Keratinocyte (primary cell): ENCODE measurements around the gene SKA1. TPM values are rescaled to one million over a fixed set of nuclear protein-coding genes. Genes with fewer than 3 reads are reported as not detected.

Source experiments
- DNase-seq: peaks from one replicate; pipeline ENCODE4 v3.0.0-alpha.2; 2011; ENCODE audit warnings: low read depth, missing footprints, low spot score
- FAIRE-seq: peaks from 2 replicates; lab custom pipeline; 2011; peaks lifted over from hg19 to GRCh38; lab: Jason Lieb, UNC
- H2AFZ ChIP-seq: 2 replicates; pipeline ENCODE4 v1.6.0; 2012; ENCODE audit warnings: low read length, control low read depth, inconsistent platforms; ENCODE audit not compliant: control insufficient read depth
- H3K27ac ChIP-seq: 2 replicates; pipeline ENCODE4 v1.5.1; 2011; ENCODE audit warnings: low read length; ENCODE audit not compliant: control insufficient read depth, insufficient read depth
- H3K27me3 ChIP-seq: 3 replicates; pipeline ENCODE4 v1.6.0; 2011; ENCODE audit warnings: low read length; ENCODE audit not compliant: control insufficient read depth, insufficient read depth; ENCODE audit errors: extremely low read depth
- H3K36me3 ChIP-seq, 2 experiments: 2 replicates in 1 of 2; 3 replicates in 1 of 2; pipeline ENCODE4 v1.5.1; 2011; ENCODE audit warnings: low read length in 2 of 2, mild to moderate bottlenecking in 1 of 2; ENCODE audit not compliant: control insufficient read depth in 2 of 2, insufficient read depth in 2 of 2; ENCODE audit errors: extremely low read depth in 1 of 2
- H3K4me1 ChIP-seq: 3 replicates; pipeline ENCODE4 v1.5.1; 2011; ENCODE audit warnings: low read length; ENCODE audit not compliant: control insufficient read depth, insufficient read depth; ENCODE audit errors: extremely low read depth
- H3K4me2 ChIP-seq: 3 replicates; pipeline ENCODE4 v1.6.0; 2011; ENCODE audit warnings: low read depth, low read length; ENCODE audit not compliant: control insufficient read depth, insufficient read depth; ENCODE audit errors: extremely low read depth
- H3K4me3 ChIP-seq, 3 experiments: fragments of 200-600 bp in 1 of 3; sonication (generic) in 1 of 3; 2 replicates in 2 of 3; 3 replicates in 1 of 3; pipeline ENCODE4 v1.5.1; 2011 to 2016; ENCODE audit warnings: low read length in 3 of 3, mild to moderate bottlenecking in 3 of 3, control low read depth in 2 of 3, inconsistent platforms in 1 of 3, low read depth in 1 of 3, mixed read lengths in 1 of 3, mixed run types in 1 of 3, moderate library complexity in 1 of 3; ENCODE audit not compliant: control insufficient read depth in 2 of 3, insufficient read depth in 2 of 3; ENCODE audit errors: extremely low read depth in 1 of 3
- H3K79me2 ChIP-seq: 2 replicates; pipeline ENCODE4 v1.6.0; 2012; ENCODE audit warnings: low read length; ENCODE audit not compliant: control insufficient read depth, insufficient read depth
- H3K9ac ChIP-seq: 3 replicates; pipeline ENCODE4 v1.6.0; 2011; ENCODE audit warnings: low read length; ENCODE audit not compliant: control insufficient read depth, insufficient read depth; ENCODE audit errors: extremely low read depth
- H3K9me1 ChIP-seq: 3 replicates; pipeline ENCODE4 v1.6.0; 2011; ENCODE audit warnings: low read length; ENCODE audit not compliant: control insufficient read depth, insufficient read depth; ENCODE audit errors: extremely low read depth
- H3K9me3 ChIP-seq: 2 replicates; pipeline ENCODE4 v1.5.1; 2012; ENCODE audit warnings: low read depth, low read length; ENCODE audit not compliant: control insufficient read depth
- H4K20me1 ChIP-seq: 3 replicates; pipeline ENCODE4 v1.6.0; 2011; ENCODE audit warnings: low read length; ENCODE audit not compliant: control insufficient read depth, insufficient read depth; ENCODE audit errors: extremely low read depth
- EZH2 ChIP-seq: IDR thresholded peaks from one replicate; pipeline ENCODE4 v1.6.1; 2012; ENCODE audit warnings: inconsistent platforms, mild to moderate bottlenecking, low read length, moderate library complexity
- dilution Hi-C: fragments of 300-500 bp; cut with MboI; formaldehyde crosslinking; loops from one replicate; pipeline ENCODE4 v1.7.0; 2020; ENCODE audit warnings: low sequenced_read_pairs; ENCODE audit not compliant: extremely low pct_ligation_motif_present
- polyA plus RNA-seq, 5 experiments: library from polyadenylated mRNA; depleted of rRNA in 3 of 5; stranded (reverse) in 3 of 5; stranded (forward) in 1 of 5; unstranded in 1 of 5; fragments of >200 nt; gene quantifications; 1 replicate in 1 of 5; 2 replicates in 3 of 5; 3 replicates in 1 of 5; pipeline versions ENCODE4 v1.2.1 to v1.2.3, GENCODE V29; 2011 to 2012; ENCODE audit warnings: missing spikeins in 2 of 5, low read depth in 1 of 5, low replicate concordance in 1 of 5
- TF ChIP-seq, protein P1 (sequence below), 3 experiments: IDR thresholded peaks in 1 of 3; conservative IDR thresholded peaks in 1 of 3; optimal IDR thresholded peaks in 1 of 3; 2 replicates in 2 of 3; 3 replicates in 1 of 3; pipeline versions ENCODE3 to v1.5.1; 2011; ENCODE audit warnings: low read length in 3 of 3, mild to moderate bottlenecking in 3 of 3, moderate library complexity in 2 of 3, control low read depth in 1 of 3, inconsistent platforms in 1 of 3; ENCODE audit not compliant: insufficient read depth in 2 of 3; ENCODE audit errors: extremely low read depth in 1 of 3

The SKA1 gene
- polyA plus RNA-seq, 1 donor (not counting 4 experiments of a cell fraction or from before 2014, with no cell fraction given) = 8.4 TPM

DNA sequence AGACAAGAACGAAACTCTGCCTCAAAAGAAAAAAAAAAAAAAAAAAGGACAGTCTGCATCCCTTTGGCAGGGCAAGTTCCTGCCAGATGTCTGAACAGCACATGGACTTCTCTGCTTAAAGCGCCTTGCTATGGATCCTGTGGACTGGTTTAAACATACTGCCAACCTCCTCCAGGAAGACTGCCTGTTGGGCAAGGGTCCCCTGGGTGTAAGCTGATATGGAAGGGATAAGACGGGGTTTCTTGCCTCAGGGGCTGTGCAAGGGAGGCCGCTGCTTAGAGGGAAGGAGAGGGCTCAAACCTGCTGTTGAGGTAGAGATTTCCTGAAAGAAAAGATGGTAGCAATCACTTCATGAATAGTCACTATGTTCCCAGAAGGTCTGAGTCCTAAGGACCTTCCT lies 22.2 kb downstream of the SKA1 start:
- Histone ChIP-seq H3K4me1 (peaks cover 2% of the 10 kb centered on the region), H3K36me3 (no peaks in the 10 kb centered on the region), H3K4me2 (no peak overlapping the region), H3K9me1 (no peaks in the 10 kb centered on the region), H3K27me3 (no peaks in the 10 kb centered on the region), H3K79me2 (no peaks in the 10 kb centered on the region), H3K4me3 (no peak overlapping the region), H2AFZ (no peak overlapping the region), H3K9ac (no peak overlapping the region), H3K27ac (no peak overlapping the region), H4K20me1 (no peaks in the 10 kb centered on the region), H3K9me3 (no peaks in the 10 kb centered on the region)
- TF ChIP-seq, protein P1, sequence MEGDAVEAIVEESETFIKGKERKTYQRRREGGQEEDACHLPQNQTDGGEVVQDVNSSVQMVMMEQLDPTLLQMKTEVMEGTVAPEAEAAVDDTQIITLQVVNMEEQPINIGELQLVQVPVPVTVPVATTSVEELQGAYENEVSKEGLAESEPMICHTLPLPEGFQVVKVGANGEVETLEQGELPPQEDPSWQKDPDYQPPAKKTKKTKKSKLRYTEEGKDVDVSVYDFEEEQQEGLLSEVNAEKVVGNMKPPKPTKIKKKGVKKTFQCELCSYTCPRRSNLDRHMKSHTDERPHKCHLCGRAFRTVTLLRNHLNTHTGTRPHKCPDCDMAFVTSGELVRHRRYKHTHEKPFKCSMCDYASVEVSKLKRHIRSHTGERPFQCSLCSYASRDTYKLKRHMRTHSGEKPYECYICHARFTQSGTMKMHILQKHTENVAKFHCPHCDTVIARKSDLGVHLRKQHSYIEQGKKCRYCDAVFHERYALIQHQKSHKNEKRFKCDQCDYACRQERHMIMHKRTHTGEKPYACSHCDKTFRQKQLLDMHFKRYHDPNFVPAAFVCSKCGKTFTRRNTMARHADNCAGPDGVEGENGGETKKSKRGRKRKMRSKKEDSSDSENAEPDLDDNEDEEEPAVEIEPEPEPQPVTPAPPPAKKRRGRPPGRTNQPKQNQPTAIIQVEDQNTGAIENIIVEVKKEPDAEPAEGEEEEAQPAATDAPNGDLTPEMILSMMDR (optimal IDR thresholded peaks at IDR 0.05 in 1 of 3, IDR thresholded peaks at IDR 0.05 in 1 of 3, conservative IDR thresholded peaks at IDR 0.05 in 1 of 3; ENCODE audit: extremely low read depth in 1 of 3, insufficient read depth in 2 of 3, low read length in 3 of 3) = no peak
- no peak for TF ChIP-seq EZH2
- FAIRE-seq = no peak
- dilution Hi-C loops = no loop called here
- no peak for DNase-seq

DNA sequence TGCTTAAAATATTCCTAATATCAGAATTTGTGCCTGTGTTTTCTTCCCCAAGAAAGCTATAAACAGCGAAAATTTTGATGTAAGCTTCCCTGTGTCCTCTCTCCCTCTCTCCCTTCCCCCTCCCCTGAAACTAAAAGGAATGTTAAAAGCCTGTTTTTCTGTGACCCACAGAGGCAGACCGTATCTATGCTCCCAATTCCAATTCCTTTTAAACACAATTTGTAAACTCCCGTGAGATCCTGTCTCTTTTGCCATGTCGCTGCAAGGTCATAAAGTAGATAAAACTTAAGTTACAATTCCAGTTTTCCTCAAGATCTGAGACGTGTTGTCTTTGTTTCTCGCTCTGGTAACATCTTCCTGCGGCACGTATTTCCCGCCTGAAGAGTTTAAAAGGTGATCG lies 23.3 kb downstream of the SKA1 start:
- Histone ChIP-seq H3K9ac (no peak overlapping the region), H3K9me3 (no peaks in the 10 kb centered on the region), H3K4me1 (peaks cover 4% of the 10 kb centered on the region), H2AFZ (no peak overlapping the region), H3K4me3 (no peak overlapping the region), H3K36me3 (no peaks in the 10 kb centered on the region), H4K20me1 (no peaks in the 10 kb centered on the region), H3K9me1 (no peaks in the 10 kb centered on the region), H3K27me3 (no peaks in the 10 kb centered on the region), H3K79me2 (no peaks in the 10 kb centered on the region), H3K4me2 (no peak overlapping the region), H3K27ac (no peak overlapping the region)
- FAIRE-seq = no peak
- DNase-seq = no peak
- no peak for TF ChIP-seq EZH2
- TF ChIP-seq, protein P1 (optimal IDR thresholded peaks at IDR 0.05 in 1 of 3, IDR thresholded peaks at IDR 0.05 in 1 of 3, conservative IDR thresholded peaks at IDR 0.05 in 1 of 3; ENCODE audit: extremely low read depth in 1 of 3, insufficient read depth in 2 of 3, low read length in 3 of 3) = no peak
- dilution Hi-C loops = no loop called here
